Testis (tissue), 3 donors: Measurements from ENCODE around the gene IFT57. TPM values are rescaled to one million over a fixed set of nuclear protein-coding genes. Genes with fewer than 3 reads are reported as not detected.
"Not testable (repeated sequence)": the region's sequence is repeated elsewhere in the genome, so short reads cannot be mapped to it uniquely, and the experiment has no call there.

ENCODE experiments used
- DNase-seq: peaks from one replicate; pipeline ENCODE4 v3.0.0-alpha.2; 2019
- H3K27ac ChIP-seq, 2 donors: fragments of 200-600 bp; sonication (generic); one replicate each; pipeline ENCODE4 v1.5.1; 2019
- H3K27me3 ChIP-seq: fragments of 200-600 bp; sonication (generic); one replicate; pipeline ENCODE4 v1.5.1; 2019
- H3K36me3 ChIP-seq: fragments of 200-600 bp; sonication (generic); one replicate; pipeline ENCODE4 v1.5.1; 2017; ENCODE audit warnings: low read depth; ENCODE audit errors: missing control alignments
- H3K4me1 ChIP-seq: fragments of 200-600 bp; sonication (generic); one replicate; pipeline ENCODE4 v1.5.1; 2019
- H3K4me3 ChIP-seq, 2 donors: fragments of 200-600 bp; sonication (generic); one replicate each; pipeline ENCODE4 v1.5.1; 2017 to 2019
- H3K9me3 ChIP-seq: fragments of 200-600 bp; sonication (generic); one replicate; pipeline ENCODE4 v1.5.1; 2017
- CTCF ChIP-seq, 3 experiments: fragments of 450-650 bp in 2 of 3; fragments of 200-600 bp in 1 of 3; sonication (generic) in 1 of 3; IDR thresholded peaks; one replicate each; pipeline ENCODE4 v1.5.1; 2016 to 2019; ENCODE audit warnings: antibody characterized with exemption in 3 of 3, mild to moderate bottlenecking in 2 of 3, moderate library complexity in 1 of 3
- POLR2A ChIP-seq: fragments of 450-650 bp; IDR thresholded peaks from one replicate; pipeline ENCODE4 v1.6.1; 2017; ENCODE audit warnings: antibody characterized with exemption, mild to moderate bottlenecking, moderate library complexity
- WGBS, 2 donors: methylation state at CpG; one replicate each; pipeline ENCODE4 v1.1.5; 2018; 5-methylcytosine and 5-hydroxymethylcytosine counted together
- intact Hi-C: fragments of 100-400 bp; cut with DNase I; formaldehyde crosslinking; loops from one replicate; pipeline ENCODE4 v1.15.1; 2023; ENCODE audit warnings: low total_unique reads
- polyA plus RNA-seq: library from polyadenylated mRNA; stranded (reverse); fragments of 350-450 nt; fragmentation: Illumina TruSeq; extraction: RNeasy Lipid Tissue Mini Kit (QIAGEN cat#74804); gene quantifications from one replicate; pipeline ENCODE4 v1.2.3, GENCODE V29; 2014; ENCODE audit warnings: low read depth, low replicate concordance; ENCODE audit not compliant: insufficient read depth
- total RNA-seq, 2 donors: library from RNA; depleted of rRNA; stranded (reverse); fragments of >200 nt; gene quantifications; one replicate each; pipeline ENCODE4 v1.2.3, GENCODE V29; 2016

IFT57 gene
- total and polyA plus RNA-seq, 3 donors from 2014 or later = 112 to 211 (median 185) TPM

GRCh38 chr3:108156312-108156853 lies 65.8 kb downstream of the IFT57 start:
- Histone ChIP-seq H3K9me3 (no peaks in the 10 kb centered on the region), H3K36me3 (no peaks in the 10 kb centered on the region), H3K27me3 (no peaks in the 10 kb centered on the region), H3K27ac (no peak overlapping the region), H3K4me1 (no peaks in the 10 kb centered on the region), H3K4me3 (no peak overlapping the region)
- intact Hi-C loops = no loop called here
- no peak for DNase-seq
- TF ChIP-seq CTCF (IDR thresholded peaks at IDR 0.05) = no peak
- TF ChIP-seq POLR2A = no peak
- 69 to 76% methylated on average over 4 of the region's 4 CpGs for WGBS, 2 donors

- H3K9me3 ChIP-seq, H3K27me3 ChIP-seq, H3K4me1 ChIP-seq, H3K36me3 ChIP-seq, H3K27ac ChIP-seq, H3K4me3 ChIP-seq, DNase-seq, intact Hi-C loops: not testable (repeated sequence)
- 93 to 95% methylated on average over 4 of the region's 4 CpGs for WGBS, 2 donors
Observed at GRCh38 chr3:108155642-108156041, 66.6 kb downstream of the IFT57 start.

- Histone ChIP-seq H3K9me3 (no peaks in the 10 kb centered on the region), H3K4me3 (no peak overlapping the region), H3K27me3 (no peaks in the 10 kb centered on the region), H3K36me3 (no peaks in the 10 kb centered on the region), H3K27ac (no peak overlapping the region), H3K4me1 (no peaks in the 10 kb centered on the region)
- TF ChIP-seq POLR2A (no peak), CTCF (IDR thresholded peaks at IDR 0.05) (peak in 1 of 3 experiments; percentile 23)
- 75 to 82% methylated on average over 7 of the region's 7 CpGs for WGBS, 2 donors
- DNase-seq = peak; percentile 66
- intact Hi-C loops = no loop called here
Observed at GRCh38 chr3:108153451-108153981, 68.7 kb downstream of the IFT57 start.

GRCh38 chr3:108152274-108152673 lies 70.0 kb downstream of the IFT57 start:
- H3K9me3 ChIP-seq = no peaks in the 10 kb centered on the region
- no peaks in the 10 kb centered on the region for H3K4me1 ChIP-seq
- intact Hi-C loops = no loop called here
- TF ChIP-seq CTCF (IDR thresholded peaks at IDR 0.05) = no peak
- TF ChIP-seq POLR2A = no peak
- no peaks in the 10 kb centered on the region for H3K36me3 ChIP-seq
- H3K27ac ChIP-seq = no peak overlapping the region
- WGBS, 2 donors = 93% methylated on average over 3 of the region's 3 CpGs
- no peak for DNase-seq
- no peak overlapping the region for H3K4me3 ChIP-seq
- no peaks in the 10 kb centered on the region for H3K27me3 ChIP-seq

GRCh38 chr3:108150200-108150599 lies 72.0 kb downstream of the IFT57 start:
- no peaks in the 10 kb centered on the region for H3K4me1 ChIP-seq
- no peak overlapping the region for H3K4me3 ChIP-seq
- no peak for TF ChIP-seq POLR2A
- TF ChIP-seq CTCF (IDR thresholded peaks at IDR 0.05) = no peak
- no peaks in the 10 kb centered on the region for H3K27me3 ChIP-seq
- 76 to 85% methylated on average over 10 of the region's 10 CpGs for WGBS, 2 donors
- no peaks in the 10 kb centered on the region for H3K36me3 ChIP-seq
- no peak overlapping the region for H3K27ac ChIP-seq
- DNase-seq = no peak
- intact Hi-C loops = no loop called here
- no peaks in the 10 kb centered on the region for H3K9me3 ChIP-seq
